GM12864 (cell line): ENCODE results near the gene MAEL.

Source experiments
- DNase-seq: peaks from one replicate; pipeline ENCODE4 v3.0.0-alpha.2; 2011; ENCODE audit warnings: low read depth
- H3K4me3 ChIP-seq: 2 replicates; pipeline ENCODE4 v1.5.1; 2011; ENCODE audit warnings: mild to moderate bottlenecking, low read depth, low read length, control low read depth
- CTCF ChIP-seq: IDR thresholded peaks from 2 replicates; pipeline ENCODE4 v1.5.1; 2011; ENCODE audit warnings: low read depth, mild to moderate bottlenecking, moderate library complexity, low read length, control low read depth, inconsistent platforms; ENCODE audit errors: missing control alignments

MAEL gene

GRCh38 chr1:166951050-166951449 is 38.0 kb upstream of the MAEL start:
- no peak for TF ChIP-seq CTCF
- no peak for DNase-seq
- no peak overlapping the region for H3K4me3 ChIP-seq

GRCh38 chr1:166952002-166952746 is 36.9 kb upstream of the MAEL start:
- DNase-seq: no peak
- TF ChIP-seq CTCF: no peak
- H3K4me3 ChIP-seq: no peak overlapping the region

- DNase-seq: no peak
- no peak overlapping the region for H3K4me3 ChIP-seq
- no peak for TF ChIP-seq CTCF
Observed at GRCh38 chr1:166953491-166953890, 35.6 kb upstream of the MAEL start.

GRCh38 chr1:166956057-166956850 is 32.8 kb upstream of the MAEL start:
- H3K4me3 ChIP-seq: no peak overlapping the region
- DNase-seq: no peak
- TF ChIP-seq CTCF: no peak

GRCh38 chr1:166956872-166957271 is 32.2 kb upstream of the MAEL start:
- DNase-seq: no peak
- TF ChIP-seq CTCF: no peak
- H3K4me3 ChIP-seq: no peak overlapping the region

- H3K4me3 ChIP-seq: no peak overlapping the region
- no peak for DNase-seq
- no peak for TF ChIP-seq CTCF
Observed at GRCh38 chr1:166960858-166961474, 28.1 kb upstream of the MAEL start.
